HG02840 (cell line): Measurements from ENCODE around the gene DLL3.
"Not testable (repeated sequence)": the region's sequence is repeated elsewhere in the genome, so short reads cannot be mapped to it uniquely, and the experiment has no call there.

Experiments used
- ATAC-seq: cut with Tn5 transposase; IDR thresholded peaks from one replicate; pipeline ENCODE4 v1.9.1; 2021; ENCODE audit warnings: mild to moderate bottlenecking, moderate library complexity, moderate number of reproducible peaks; ENCODE audit not compliant: unreplicated experiment, low FRiP score

DLL3 gene, protein sequence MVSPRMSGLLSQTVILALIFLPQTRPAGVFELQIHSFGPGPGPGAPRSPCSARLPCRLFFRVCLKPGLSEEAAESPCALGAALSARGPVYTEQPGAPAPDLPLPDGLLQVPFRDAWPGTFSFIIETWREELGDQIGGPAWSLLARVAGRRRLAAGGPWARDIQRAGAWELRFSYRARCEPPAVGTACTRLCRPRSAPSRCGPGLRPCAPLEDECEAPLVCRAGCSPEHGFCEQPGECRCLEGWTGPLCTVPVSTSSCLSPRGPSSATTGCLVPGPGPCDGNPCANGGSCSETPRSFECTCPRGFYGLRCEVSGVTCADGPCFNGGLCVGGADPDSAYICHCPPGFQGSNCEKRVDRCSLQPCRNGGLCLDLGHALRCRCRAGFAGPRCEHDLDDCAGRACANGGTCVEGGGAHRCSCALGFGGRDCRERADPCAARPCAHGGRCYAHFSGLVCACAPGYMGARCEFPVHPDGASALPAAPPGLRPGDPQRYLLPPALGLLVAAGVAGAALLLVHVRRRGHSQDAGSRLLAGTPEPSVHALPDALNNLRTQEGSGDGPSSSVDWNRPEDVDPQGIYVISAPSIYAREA

DNA sequence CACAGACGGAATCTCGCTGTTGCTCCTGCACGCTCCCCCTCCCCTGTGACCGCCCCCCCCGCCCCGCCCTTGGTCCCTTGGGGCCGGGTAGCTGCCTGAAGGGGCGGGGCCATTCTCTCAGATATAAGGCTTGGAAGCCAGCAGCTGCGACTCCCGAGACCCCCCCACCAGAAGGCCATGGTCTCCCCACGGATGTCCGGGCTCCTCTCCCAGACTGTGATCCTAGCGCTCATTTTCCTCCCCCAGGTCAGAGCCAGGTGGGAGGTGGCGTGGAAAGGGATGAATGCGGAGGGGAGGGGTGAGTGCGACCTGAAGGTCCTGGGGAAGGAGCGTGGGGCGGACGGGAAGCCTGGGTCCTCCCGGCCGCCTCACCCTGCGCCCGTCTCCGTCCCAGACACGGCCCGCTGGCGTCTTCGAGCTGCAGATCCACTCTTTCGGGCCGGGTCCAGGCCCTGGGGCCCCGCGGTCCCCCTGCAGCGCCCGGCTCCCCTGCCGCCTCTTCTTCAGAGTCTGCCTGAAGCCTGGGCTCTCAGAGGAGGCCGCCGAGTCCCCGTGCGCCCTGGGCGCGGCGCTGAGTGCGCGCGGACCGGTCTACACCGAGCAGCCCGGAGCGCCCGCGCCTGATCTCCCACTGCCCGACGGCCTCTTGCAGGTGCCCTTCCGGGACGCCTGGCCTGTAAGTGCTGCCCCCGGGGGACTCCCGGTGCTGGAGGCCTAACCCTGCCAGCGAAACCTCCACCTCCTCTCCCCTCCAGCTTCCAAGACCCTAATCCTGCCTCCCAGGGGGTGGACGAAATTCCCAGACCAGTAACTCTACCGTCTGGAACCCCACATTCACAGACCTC lies at the start of gene DLL3:
TSS of gene DLL3 (plus strand) at position 150 of the 845 bp plus-strand sequence. CDS start at position 178, 28 bp downstream.
- no peak for ATAC-seq

DNA sequence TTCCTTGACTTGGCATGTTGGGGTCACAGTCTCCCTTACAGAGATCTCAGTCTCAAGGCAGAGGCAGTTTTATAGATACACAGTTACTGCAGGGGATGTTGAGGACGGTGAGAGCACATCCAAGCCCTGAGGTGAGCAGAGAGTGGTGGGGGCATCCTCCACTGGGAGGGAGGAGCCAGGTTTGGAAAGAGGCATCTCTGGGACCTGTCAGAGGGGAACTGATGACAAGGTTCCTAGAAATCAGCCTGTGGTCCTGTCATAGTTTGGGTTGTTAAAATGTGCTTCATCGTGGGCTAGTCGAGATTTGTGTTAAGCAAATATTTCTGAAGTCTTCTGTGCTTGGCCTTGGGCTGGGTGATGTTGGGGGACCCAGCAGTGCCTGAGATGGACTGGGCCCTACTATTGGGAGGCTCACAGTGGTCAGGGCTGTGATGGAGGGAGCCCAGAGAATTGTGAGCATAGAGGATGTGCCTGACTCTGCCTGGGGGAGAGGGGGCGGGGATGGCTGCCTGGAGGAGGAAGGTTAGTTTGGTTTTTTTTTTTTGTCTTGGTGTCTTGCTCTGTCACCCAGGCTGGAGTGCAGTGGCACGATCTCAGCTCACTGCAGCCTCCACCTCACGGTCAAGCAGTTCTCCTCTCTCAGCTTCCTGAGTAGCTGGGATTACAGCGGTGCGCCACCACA lies 49.5 kb upstream of the DLL3 start:
- ATAC-seq: no peak

DNA sequence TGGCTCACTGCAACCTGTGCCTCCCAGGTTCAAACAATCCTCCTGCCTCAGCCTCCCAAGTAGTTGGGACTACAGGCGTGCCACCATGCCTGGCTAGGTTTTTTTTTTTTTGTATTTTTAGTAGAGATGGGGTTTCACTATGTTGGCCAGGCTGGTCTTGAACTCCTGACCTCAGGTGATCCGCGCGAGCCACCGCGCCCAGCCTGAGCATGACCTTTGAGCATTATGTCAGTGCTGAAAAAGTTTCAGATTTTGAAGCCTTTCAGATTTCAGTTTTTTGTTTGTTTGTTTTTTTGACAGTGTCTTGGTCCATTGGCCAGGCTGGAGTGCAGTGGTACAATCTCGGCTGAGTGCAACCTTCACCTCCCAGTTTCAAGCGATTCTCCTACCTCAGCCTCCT lies 47.5 kb upstream of the DLL3 start:
- not testable (repeated sequence) for ATAC-seq

DNA sequence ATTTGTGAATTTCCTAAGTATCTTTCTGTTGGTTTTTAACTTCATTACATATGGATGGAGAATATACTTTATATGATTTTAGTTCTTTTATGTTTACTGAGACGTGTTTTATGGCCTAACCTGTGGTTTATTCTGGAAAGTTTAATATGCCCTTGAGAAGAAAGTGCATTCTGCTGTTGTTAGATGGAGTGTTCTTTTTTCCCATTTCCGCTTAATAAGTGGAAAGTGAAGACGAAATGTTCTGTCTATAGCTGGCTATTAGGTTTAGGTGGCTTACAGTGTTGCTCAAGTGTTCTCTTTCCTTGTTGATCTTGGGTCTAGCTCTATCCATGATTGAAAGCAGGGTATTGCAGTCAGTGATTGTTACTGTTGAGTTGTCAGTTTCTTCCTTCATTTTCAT lies 35.3 kb upstream of the DLL3 start:
- ATAC-seq: no peak

DNA sequence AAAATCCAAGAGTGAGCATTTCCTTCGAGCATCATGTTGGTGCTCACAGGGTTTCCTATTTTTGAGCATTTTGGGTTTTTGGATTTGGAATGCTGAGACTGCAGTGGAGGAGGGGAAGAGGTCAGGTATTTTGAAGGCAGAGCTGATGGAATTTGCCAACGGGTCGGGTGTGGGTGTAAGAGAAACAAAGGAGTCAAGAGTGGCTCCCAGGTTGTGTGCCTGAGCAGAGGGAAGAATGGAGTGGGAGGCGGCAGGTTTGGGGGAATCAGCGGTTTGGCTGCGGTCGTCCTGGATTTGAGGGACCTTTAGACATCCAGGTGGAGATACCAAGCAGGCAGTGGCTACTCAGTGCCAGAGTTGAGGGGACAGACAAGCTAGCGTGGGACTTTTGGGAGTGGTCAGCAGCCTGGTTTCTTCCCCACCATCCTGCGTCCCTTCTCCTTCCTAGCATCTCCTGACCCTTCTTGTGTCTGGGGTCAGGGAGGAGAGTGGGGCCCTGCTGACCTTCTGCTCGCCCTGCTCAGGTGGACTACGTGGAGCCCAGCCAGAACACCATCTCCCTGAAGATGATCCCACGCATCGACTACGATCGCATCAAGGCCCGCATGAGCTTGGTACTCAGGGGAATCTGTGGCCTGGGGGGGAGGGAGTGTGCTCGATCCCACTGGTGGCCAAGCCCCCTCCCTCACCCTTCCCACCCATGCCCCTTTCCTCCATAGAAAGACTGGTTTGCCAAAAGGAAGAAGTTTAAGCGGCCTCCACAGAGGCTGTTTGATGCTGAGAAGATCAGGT lies 32.6 kb upstream of the DLL3 start:
- no peak for ATAC-seq

DNA sequence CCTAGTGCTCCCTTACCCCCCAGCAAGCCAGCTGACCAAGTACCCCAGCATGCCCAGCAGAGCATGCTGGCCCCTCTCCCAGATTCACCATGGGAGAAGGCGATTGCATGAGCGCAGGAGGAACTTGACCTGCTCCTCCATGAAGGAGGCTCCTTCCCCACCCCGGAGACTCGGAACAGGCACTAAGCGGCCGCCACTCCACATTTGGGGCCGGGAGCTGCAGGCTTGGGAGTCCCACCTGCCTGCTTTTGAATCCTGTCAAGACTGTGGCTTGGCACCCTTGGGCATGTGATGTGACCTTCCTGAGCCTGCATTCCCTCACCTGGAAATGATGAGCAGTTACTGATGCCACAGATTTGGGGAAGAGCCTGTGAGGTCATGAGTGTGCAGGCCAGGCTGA lies 30.8 kb upstream of the DLL3 start:
- no peak for ATAC-seq

DNA sequence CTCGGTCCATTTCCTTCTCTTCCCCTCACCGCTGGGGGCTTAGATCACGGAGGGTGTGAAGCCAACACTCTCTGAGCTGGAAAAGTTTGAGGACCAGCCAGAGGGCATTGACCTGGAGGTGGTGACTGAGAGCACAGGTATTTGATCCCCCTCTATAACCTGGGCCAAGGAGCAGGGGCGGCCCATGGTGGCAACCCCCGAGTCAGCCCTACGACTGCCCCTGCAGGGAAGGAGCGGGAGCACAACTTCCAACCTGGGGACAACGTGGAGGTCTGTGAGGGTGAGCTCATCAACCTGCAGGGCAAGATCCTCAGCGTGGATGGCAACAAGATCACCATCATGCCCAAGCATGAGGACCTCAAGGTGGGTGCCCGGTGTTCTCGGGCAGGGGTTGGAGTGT lies 29.7 kb upstream of the DLL3 start:
- no peak for ATAC-seq

DNA sequence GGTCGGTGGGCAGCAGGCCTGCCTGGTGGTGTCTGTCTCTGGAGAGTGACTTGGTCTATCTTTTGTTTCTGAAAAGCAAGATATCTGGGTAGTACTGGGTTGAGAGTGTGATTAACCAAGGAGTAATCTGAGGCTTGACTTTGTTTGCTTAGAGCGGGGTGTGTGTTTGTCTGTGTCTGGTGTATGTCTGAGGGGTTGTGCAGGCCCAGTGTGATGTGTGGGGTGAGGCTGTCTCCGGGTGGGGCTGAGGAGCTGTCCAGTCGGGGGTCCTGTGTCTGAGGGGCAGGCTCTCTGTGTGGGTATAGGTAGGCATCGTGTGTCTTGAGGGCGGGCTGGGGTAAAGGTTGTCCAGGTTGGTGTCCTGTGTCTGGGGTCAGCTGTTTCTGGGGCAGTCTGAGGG lies 29.2 kb upstream of the DLL3 start:
- ATAC-seq: no peak

DNA sequence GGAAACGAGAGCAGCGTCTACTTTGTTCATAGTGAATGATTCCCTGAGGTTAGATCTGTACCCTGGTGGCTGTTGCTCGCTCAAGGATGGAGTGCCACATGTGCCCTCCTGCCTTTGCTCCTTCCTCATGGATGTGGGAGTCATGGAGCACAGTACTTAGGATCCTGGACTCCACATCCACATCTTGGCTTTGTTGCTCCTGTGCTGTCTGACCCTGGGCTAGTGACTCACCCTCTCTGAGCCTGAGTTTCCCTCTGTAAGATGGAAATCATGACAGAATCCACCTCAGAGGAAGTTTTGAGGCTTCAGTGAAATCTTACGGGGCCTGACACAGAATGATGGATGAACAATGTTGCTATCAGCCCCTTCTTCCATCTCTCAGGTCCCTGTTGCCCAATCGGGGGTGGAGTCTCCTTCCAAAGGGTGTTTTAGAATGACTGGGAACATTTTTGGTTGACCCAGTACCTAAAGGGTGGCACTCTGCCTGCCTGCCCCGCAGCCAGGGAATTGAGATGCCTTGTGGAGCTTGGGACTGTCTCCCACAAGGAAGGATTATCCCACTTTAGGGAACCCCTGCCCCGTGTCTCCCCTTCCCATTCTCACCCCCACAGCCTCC lies 27.9 kb upstream of the DLL3 start:
- no peak for ATAC-seq

DNA sequence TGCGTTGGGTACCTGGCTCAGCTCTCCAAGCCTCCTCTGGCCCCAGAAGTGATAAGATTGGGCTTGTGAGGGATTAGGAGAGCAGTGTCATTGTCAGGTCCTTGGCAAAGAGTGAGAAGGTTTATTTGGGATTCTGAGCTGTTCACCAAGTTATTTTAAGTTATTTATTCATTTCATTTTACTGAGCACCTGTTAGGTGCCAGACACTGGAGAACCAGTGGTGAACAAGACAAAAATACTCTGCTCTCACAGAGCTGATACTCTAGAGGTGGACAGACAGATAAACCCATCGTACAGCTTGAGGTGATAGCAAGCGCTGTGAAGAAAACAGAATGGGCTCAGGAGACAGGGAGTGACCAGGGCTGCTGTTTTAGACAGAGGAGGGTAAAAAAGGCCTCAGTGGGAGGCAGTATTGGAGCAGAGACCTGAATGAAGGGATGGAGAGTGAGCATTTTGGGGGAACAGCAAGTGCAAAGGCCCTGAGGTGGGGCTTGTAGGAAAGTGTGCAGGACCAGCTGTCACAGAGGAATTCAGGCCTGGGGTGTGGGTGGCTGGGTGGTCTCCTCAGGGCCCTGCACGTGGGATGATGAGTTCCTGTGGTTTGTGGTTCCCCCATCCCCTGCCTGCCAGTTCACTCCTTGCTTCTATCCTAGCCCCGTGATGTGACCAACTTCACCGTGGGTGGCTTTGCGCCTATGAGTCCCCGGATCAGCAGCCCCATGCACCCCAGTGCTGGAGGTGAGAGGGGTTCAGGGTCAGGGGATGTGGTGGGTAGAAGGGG lies 26.8 kb upstream of the DLL3 start:
- no peak for ATAC-seq

DNA sequence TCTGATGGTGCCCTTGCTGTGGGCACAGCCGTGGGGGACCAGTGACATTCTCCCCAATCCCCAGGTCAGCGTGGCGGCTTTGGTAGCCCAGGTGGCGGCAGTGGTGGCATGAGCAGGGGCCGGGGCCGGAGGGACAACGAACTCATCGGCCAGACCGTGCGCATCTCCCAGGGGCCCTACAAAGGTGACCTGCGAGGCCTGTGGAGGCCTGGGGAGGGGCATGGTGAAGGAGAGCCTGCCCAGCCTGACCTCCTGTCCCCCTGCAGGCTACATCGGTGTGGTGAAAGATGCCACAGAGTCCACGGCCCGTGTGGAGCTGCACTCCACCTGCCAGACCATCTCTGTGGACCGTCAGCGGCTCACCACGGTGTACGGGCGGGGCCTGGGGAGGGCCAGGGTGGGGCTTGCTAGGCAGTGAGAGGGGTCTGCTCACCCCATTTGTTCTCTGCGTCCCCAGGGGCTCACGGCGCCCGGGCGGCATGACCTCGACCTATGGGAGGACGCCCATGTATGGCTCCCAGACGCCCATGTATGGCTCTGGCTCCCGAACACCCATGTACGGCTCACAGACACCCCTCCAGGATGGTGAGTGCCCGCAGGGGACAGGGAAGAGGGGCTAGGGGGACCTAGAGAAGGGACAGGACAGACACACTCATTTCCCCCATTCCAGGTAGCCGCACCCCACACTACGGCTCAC lies 25.9 kb upstream of the DLL3 start:
- no peak for ATAC-seq

DNA sequence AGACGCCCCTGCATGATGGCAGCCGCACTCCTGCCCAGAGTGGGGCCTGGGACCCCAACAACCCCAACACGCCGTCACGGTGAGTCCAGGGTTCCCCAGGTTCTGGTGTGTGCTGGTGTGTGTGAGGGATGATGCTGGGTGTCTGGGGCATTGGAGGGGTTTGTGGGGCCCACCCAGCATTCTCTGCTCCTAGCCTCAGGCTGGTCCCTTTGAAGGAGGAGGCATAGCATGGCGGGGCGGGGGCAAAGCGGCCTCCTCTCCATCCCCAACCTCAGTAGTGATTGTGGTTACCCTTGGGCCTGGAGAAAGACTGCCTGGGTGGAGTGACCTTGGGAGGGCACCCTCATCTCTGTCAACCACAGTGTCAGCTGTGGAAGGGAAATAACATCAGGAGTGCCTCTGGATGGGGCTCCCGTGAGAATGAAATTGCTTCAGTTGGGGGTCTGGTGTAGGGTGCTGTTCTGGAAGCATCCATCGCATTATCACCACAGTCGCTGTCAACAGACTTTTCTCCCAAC lies 25.2 kb upstream of the DLL3 start:
- no peak for ATAC-seq

DNA sequence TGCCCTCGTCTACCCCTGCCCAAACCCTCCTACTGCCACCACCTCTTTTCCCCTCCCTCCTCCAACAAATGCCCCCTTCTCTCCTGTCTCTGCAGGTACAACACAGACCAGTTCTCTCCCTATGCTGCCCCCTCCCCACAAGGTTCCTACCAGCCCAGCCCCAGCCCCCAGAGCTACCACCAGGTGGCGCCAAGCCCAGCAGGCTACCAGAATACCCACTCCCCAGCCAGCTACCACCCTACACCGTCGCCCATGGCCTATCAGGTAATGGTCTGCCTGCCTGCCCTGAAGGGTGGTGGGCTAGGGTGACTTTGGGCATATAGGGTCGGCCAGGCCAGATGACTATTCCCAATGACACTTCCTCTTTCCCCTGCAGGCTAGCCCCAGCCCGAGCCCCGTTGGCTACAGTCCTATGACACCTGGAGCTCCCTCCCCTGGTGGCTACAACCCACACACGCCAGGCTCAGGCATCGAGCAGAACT lies 24.6 kb upstream of the DLL3 start:
- ATAC-seq: no peak

DNA sequence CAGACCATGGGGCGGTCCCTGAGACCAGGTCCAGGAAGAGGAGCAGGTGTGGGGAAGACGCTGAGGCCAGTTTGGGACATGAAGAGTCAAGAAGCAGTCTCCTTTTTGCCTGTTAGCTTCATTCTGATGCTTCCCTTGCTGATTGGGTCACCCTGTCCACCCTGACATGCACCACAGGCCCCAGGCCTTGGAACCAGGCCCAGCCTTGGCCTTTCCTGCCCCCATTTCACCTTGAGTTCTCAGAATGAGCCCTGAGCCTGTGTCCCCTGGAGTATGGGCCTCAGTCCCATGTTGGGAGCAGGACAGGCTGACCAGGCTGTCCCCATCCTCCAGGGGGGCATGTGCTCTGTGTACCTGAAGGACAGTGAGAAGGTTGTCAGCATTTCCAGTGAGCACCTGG lies 23.0 kb upstream of the DLL3 start:
- ATAC-seq: no peak

DNA sequence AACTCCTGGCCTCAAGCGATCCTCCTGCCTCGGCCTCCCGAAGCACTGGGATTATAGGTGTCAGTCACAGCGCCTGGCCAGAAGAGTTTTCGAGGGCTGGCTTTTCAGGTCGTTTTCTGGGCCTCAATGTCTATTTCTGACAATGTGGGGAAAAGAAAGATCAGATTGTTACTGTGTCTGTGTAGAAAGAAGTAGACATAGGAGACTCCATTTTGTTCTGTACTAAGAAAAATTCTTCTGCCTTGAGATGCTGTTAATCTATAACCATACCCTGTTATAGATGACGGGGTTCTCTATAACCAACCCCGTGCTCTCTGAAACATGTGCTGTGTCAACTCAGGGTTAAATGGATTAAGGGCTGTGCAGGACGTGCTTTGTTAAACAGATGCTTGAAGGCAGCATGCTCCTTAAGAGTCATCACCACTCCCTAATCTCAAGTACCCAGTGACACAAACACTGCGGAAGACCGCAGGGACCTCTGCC lies 19.4 kb upstream of the DLL3 start:
- not testable (repeated sequence) for ATAC-seq

DNA sequence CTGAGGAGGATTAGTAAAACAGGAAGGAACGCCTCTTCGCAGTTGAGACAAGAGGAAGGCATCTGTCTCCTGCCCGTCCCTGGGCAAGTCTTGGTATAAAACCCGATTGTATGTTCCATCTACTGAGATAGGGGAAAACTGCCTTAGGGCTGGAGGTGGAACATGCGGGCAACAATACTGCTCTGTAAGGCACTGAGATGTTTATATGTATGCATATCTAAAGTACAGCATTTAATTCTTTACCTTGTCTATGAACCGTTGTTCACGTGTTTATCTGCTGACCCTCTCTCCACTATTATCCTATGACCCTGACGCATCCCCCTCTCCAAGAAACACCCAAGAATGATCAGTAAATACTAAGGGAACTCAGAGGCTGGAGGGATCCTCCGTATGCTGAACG lies 18.8 kb upstream of the DLL3 start:
- ATAC-seq: no peak

DNA sequence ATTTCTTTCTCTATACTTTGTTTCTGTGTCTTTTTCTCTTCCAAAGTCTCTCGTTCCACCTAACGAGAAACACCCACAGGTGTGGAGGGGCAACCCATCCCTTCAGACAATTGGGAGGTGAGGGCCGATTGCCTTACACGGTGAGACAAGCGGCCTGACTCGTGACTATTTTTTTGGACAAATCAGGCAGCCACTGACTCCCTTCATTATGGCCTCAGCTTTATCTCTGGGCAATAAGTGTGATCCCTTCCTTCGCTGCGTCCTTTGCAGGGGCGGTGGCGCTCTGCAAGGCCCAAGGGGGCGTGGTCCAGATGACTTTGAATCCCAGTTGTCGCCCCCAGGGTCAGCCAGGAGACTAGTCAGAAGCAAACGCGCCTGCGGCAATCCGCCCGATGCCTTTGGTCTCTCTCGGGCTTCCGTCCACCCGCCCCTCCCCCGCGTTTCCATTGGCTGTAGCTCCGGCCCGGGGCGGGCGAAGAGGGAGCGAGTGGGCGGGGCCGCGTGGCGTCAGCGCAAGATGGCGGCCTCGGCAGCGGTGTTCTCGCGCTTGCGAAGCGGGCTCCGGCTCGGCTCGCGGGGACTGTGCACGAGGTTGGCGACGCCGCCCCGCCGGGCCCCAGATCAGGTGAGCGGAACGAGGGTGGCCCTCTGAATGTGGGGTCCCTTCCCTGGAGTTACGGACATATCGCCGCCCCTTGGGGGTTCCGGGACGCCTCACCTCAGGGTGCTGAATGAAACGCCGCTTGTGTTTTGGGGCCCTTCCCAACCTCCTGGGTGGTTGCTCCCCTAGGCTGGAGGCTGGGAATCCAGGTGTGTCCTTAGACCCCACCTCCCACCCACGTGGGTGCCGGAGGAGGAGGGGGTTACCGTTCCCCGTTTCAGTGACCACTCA lies 18.2 kb upstream of the DLL3 start, which contains the start of gene TIMM50:
TSS of gene TIMM50 (plus strand) at position 502 of the 892 bp plus-strand sequence. CDS start at position 518, 16 bp downstream.
- peak; percentile 85 for ATAC-seq
